ENCODE data around the gene ABCD3. TPM values are rescaled to one million over a fixed set of nuclear protein-coding genes. Genes with fewer than 3 reads are reported as not detected.

Gene ABCD3
- total and polyA plus RNA-seq, 2 of the 8 experiments (the other 6 are each of a cell fraction or from before 2014, with no cell fraction given): 6.6 to 29.4 TPM

GRCh38 chr1:94428441-94428840 lies 10.3 kb downstream of the ABCD3 start:
- H3K23ac ChIP-seq (ENCODE audit: insufficient read length): no peak overlapping the region
- no peak overlapping the region for H2BK20ac ChIP-seq (ENCODE audit: low read length)
- no peak overlapping the region for H2BK15ac ChIP-seq (ENCODE audit: low read length)
- no peaks in the 10 kb centered on the region for H3K36me3 ChIP-seq (ENCODE audit: control insufficient read depth in 2 of 4, insufficient read depth in 4 of 4, low read length in 3 of 4)
- H3K4me1 ChIP-seq (replicated peaks in 1 of 4; ENCODE audit: control insufficient read depth in 3 of 4, insufficient read depth in 4 of 4, low read length in 3 of 4): no peaks in the 10 kb centered on the region
- H2BK120ac ChIP-seq (replicated peaks; ENCODE audit: low read depth, low read length): no peak overlapping the region
- no peak overlapping the region for H3K4ac ChIP-seq (replicated peaks; ENCODE audit: insufficient read length, low read depth, low read length)
- H3K14ac ChIP-seq (ENCODE audit: insufficient read length): no peak overlapping the region
- H3K27me3 ChIP-seq (replicated peaks in 1 of 4; ENCODE audit: control insufficient read depth in 3 of 4, extremely low read depth in 1 of 4, insufficient read depth in 3 of 4, low read length in 3 of 4): no peaks in the 10 kb centered on the region
- no peak overlapping the region for H4K5ac ChIP-seq (ENCODE audit: insufficient read length, low read depth, low read length)
- FAIRE-seq: no peak
- H3K23me2 ChIP-seq (ENCODE audit: low read depth, low read length): no peaks in the 10 kb centered on the region
- H2AFZ ChIP-seq (ENCODE audit: low read length): no peak overlapping the region
- no peak overlapping the region for H3K18ac ChIP-seq (ENCODE audit: extremely low read depth, low read length)
- no peak overlapping the region for H2AK5ac ChIP-seq (ENCODE audit: low read depth, low read length)
- no peak overlapping the region for H3K27ac ChIP-seq (ENCODE audit: low read depth, low read length)
- H3K4me2 ChIP-seq (ENCODE audit: insufficient read depth in 1 of 2, low read depth in 2 of 2, low read length in 2 of 2): no peak overlapping the region
- H4K8ac ChIP-seq (ENCODE audit: extremely low read depth, insufficient read depth, low read length): no peak overlapping the region
- TF ChIP-seq TAF1 (IDR thresholded peaks at IDR 0.05; ENCODE audit: low read depth, low read length): no peak
- no peak overlapping the region for H3K4me3 ChIP-seq (ENCODE audit: extremely low read depth in 1 of 4, insufficient read depth in 2 of 4, low read depth in 3 of 4, low read length in 4 of 4)
- POLR2A ChIA-PET (ENCODE audit: partially characterized antibody): interaction anchor here (0.7 to 1.4 kb wide), 2 partner anchors 9 to 43 kb away, joined by 3 read pairs; no protein-coding TSS in a partner anchor
- DNase-seq (ENCODE audit: low read depth in 1 of 2, low spot score in 2 of 2): no peak
- H3K79me2 ChIP-seq (ENCODE audit: control insufficient read depth in 1 of 2, insufficient read depth in 2 of 2, low read length in 2 of 2): peaks cover 0 to 65% of the 10 kb centered on the region in 2 experiments; a peak in 2 of 4 replicates
- CTCF ChIA-PET (ENCODE audit: partially characterized antibody): no interaction called here
- no peaks in the 10 kb centered on the region for H4K20me1 ChIP-seq (replicated peaks in 1 of 2; ENCODE audit: control insufficient read depth in 1 of 2, insufficient read depth in 2 of 2, low read length in 2 of 2)
- no peak overlapping the region for H4K91ac ChIP-seq (replicated peaks; ENCODE audit: insufficient read length, low read length)
- WGBS, 2 experiments (ENCODE audit: extremely low coverage in 1 of 2, insufficient coverage in 1 of 2, insufficient read length in 1 of 2, insufficient replicate concordance in 2 of 2, low coverage in 1 of 2, low lambda C conversion rate in 2 of 2, missing lambda C conversion rate in 1 of 2): 88% methylated on average over 5 of the region's 5 CpGs; no CpG with 5 or more reads in 1 of the 2 experiments
- H3K9ac ChIP-seq (replicated peaks in 1 of 4; ENCODE audit: extremely low read depth in 1 of 4, low read depth in 3 of 4, low read length in 3 of 4): no peak overlapping the region
- no peak overlapping the region for H3K56ac ChIP-seq (replicated peaks; ENCODE audit: insufficient read length, low read depth, low read length)
- H2BK5ac ChIP-seq (ENCODE audit: low read depth, low read length): no peak overlapping the region
- H3K79me1 ChIP-seq (ENCODE audit: low read depth, low read length): no peaks in the 10 kb centered on the region; the same call in 1 of the 2 replicates
- H2BK12ac ChIP-seq (ENCODE audit: low read depth, low read length): no peak overlapping the region
- H3K9me3 ChIP-seq (ENCODE audit: insufficient read depth in 2 of 2, low read depth in 1 of 2, low read length in 1 of 2): peaks cover 4% of the 10 kb centered on the region in 2 experiments; a peak in 1 of 4 replicates
